WTC11 (cell line): ENCODE data around the gene FGFR2. TPM values are rescaled to one million over a fixed set of nuclear protein-coding genes. Genes with fewer than 3 reads are reported as not detected.

Source experiments
- ATAC-seq: fragments of 200-7000 bp; cut with Tn5 transposase; 2 replicates; pipeline ENCODE4 v1.10.0; 2021; ENCODE audit warnings: mild to moderate bottlenecking, moderate library complexity
- CTCF ChIA-PET: fragments of 300-600 bp; sonication (Branson Sonifier 250); formaldehyde crosslinking; loops from one replicate; lab custom pipeline; 2021; ENCODE audit warnings: antibody characterized with exemption; lab: Charles Lee
- POLR2A ChIA-PET: fragments of 350-600 bp; sonication (Branson Sonifier 250); formaldehyde crosslinking; loops from one replicate; lab custom pipeline; 2021; ENCODE audit warnings: antibody characterized with exemption; lab: Charles Lee
- DNase-seq: peaks from one replicate; pipeline ENCODE4 v3.0.0; 2021; ENCODE audit warnings: low spot score
- H3K27ac Mint-ChIP-seq: 2 replicates; pipeline ENCODE4 v1.8.0; 2021; ENCODE audit warnings: mixed read lengths
- H3K27me3 Mint-ChIP-seq: 2 replicates; pipeline ENCODE4 v1.8.0; 2021; ENCODE audit warnings: low read depth, mild to moderate bottlenecking, moderate library complexity, mixed read lengths
- H3K36me3 Mint-ChIP-seq: 2 replicates; pipeline ENCODE4 v1.8.0; 2021; ENCODE audit warnings: mixed read lengths
- H3K4me1 Mint-ChIP-seq: 2 replicates; pipeline ENCODE4 v1.8.0; 2022; ENCODE audit warnings: mixed read lengths
- H3K4me3 Mint-ChIP-seq: 2 replicates; pipeline ENCODE4 v1.8.0; 2021; ENCODE audit warnings: mild to moderate bottlenecking, moderate library complexity, mixed read lengths
- H3K9me3 Mint-ChIP-seq: 2 replicates; pipeline ENCODE4 v1.8.0; 2021; ENCODE audit warnings: mixed read lengths
- ATF1 ChIP-seq: sonication (generic); formaldehyde crosslinking; IDR thresholded peaks from 2 replicates; pipeline ENCODE4 v1.8.1; 2023; ENCODE audit warnings: mild to moderate bottlenecking, moderate library complexity, missing genetic modification reagents
- CREB1 ChIP-seq: sonication (generic); formaldehyde crosslinking; IDR thresholded peaks from 2 replicates; pipeline ENCODE4 v1.8.0; 2023; ENCODE audit warnings: mild to moderate bottlenecking, missing genetic modification reagents
- CREM ChIP-seq: sonication (generic); formaldehyde crosslinking; IDR thresholded peaks from 2 replicates; pipeline ENCODE4 v1.8.1; 2022; ENCODE audit warnings: mild to moderate bottlenecking, missing genetic modification reagents, moderate library complexity
- GABPB1 ChIP-seq: sonication (generic); formaldehyde crosslinking; IDR thresholded peaks from 2 replicates; pipeline ENCODE4 v1.8.1; 2023; ENCODE audit warnings: mild to moderate bottlenecking, missing genetic modification reagents
- MXD4 ChIP-seq: fragments of 250-450 bp; sonication (Bioruptor Pico); IDR thresholded peaks from 2 replicates; pipeline ENCODE4 v1.8.0; 2021; ENCODE audit warnings: mild to moderate bottlenecking, moderate library complexity, borderline replicate concordance
- NR2C2 ChIP-seq: sonication (generic); formaldehyde crosslinking; IDR thresholded peaks from 2 replicates; pipeline ENCODE4 v1.8.0; 2022; ENCODE audit warnings: mild to moderate bottlenecking, missing genetic modification reagents
- RORB ChIP-seq: fragments of 250-450 bp; sonication (Bioruptor Pico); IDR thresholded peaks from 2 replicates; pipeline ENCODE4 v1.9.0; 2021; ENCODE audit warnings: mild to moderate bottlenecking
- SMAD3 ChIP-seq: sonication (generic); formaldehyde crosslinking; IDR thresholded peaks from 2 replicates; pipeline ENCODE4 v1.8.0; 2022; ENCODE audit warnings: missing genetic modification reagents, mild to moderate bottlenecking, borderline replicate concordance
- SMAD4 ChIP-seq: sonication (generic); formaldehyde crosslinking; IDR thresholded peaks from 2 replicates; pipeline ENCODE4 v1.8.0; 2022; ENCODE audit warnings: mild to moderate bottlenecking, missing genetic modification reagents
- TEAD1 ChIP-seq: sonication (generic); formaldehyde crosslinking; IDR thresholded peaks from 2 replicates; pipeline ENCODE4 v1.8.0; 2022; ENCODE audit warnings: mild to moderate bottlenecking, missing genetic modification reagents
- ZNF121 ChIP-seq: sonication (generic); formaldehyde crosslinking; IDR thresholded peaks from 2 replicates; pipeline ENCODE4 v1.8.0; 2023; ENCODE audit warnings: missing genetic modification reagents
- ZNF263 ChIP-seq: sonication (generic); formaldehyde crosslinking; IDR thresholded peaks from 2 replicates; pipeline ENCODE4 v1.8.1; 2022; ENCODE audit warnings: low read depth, mild to moderate bottlenecking, moderate library complexity, missing genetic modification reagents
- ZNF317 ChIP-seq: sonication (generic); formaldehyde crosslinking; IDR thresholded peaks from 2 replicates; pipeline ENCODE4 v1.8.1; 2023; ENCODE audit warnings: low read depth, mild to moderate bottlenecking, moderate library complexity, missing genetic modification reagents, borderline replicate concordance
- ZNF396 ChIP-seq: fragments of 250-450 bp; sonication (Bioruptor Pico); IDR thresholded peaks from 2 replicates; pipeline ENCODE4 v1.8.0; 2021; ENCODE audit warnings: mild to moderate bottlenecking, moderate library complexity, borderline replicate concordance
- total RNA-seq: library from RNA; stranded (reverse); gene quantifications from 3 replicates; pipeline ENCODE4 v1.2.3, GENCODE V29; 2021
- TF ChIP-seq, protein P1 (sequence below): sonication (generic); formaldehyde crosslinking; IDR thresholded peaks from 2 replicates; pipeline ENCODE4 v1.8.1; 2023; ENCODE audit warnings: mild to moderate bottlenecking, missing genetic modification reagents, borderline replicate concordance
- TF ChIP-seq, protein P2 (sequence below): fragments of 250-450 bp; sonication (Bioruptor Pico); IDR thresholded peaks from 2 replicates; pipeline ENCODE4 v1.9.0; 2021; ENCODE audit warnings: mild to moderate bottlenecking
- TF ChIP-seq, protein P3 (sequence below): sonication (generic); formaldehyde crosslinking; IDR thresholded peaks from 2 replicates; pipeline ENCODE4 v1.8.0; 2023; ENCODE audit warnings: missing genetic modification reagents
- TF ChIP-seq, protein P4 (sequence below): fragments of 250-450 bp; sonication (Bioruptor Pico); IDR thresholded peaks from 2 replicates; pipeline ENCODE4 v1.9.0; 2021; ENCODE audit warnings: mild to moderate bottlenecking
- TF ChIP-seq, protein P5 (sequence below): fragments of 250-450 bp; sonication (Bioruptor Pico); IDR thresholded peaks from 2 replicates; pipeline ENCODE4 v1.9.0; 2021; ENCODE audit warnings: moderate library complexity, mild to moderate bottlenecking, inconsistent platforms, borderline replicate concordance
- TF ChIP-seq, protein P6 (sequence below): sonication (generic); formaldehyde crosslinking; IDR thresholded peaks from 2 replicates; pipeline ENCODE4 v1.8.0; 2023; ENCODE audit warnings: missing genetic modification reagents, mild to moderate bottlenecking, borderline replicate concordance
- TF ChIP-seq, protein P7 (sequence below): sonication (generic); formaldehyde crosslinking; IDR thresholded peaks from 2 replicates; pipeline ENCODE4 v1.8.1; 2022; ENCODE audit warnings: mild to moderate bottlenecking, moderate library complexity, missing genetic modification reagents

The FGFR2 gene
- total RNA-seq, 1 experiment from 2014 or later, result 95.0 TPM

DNA sequence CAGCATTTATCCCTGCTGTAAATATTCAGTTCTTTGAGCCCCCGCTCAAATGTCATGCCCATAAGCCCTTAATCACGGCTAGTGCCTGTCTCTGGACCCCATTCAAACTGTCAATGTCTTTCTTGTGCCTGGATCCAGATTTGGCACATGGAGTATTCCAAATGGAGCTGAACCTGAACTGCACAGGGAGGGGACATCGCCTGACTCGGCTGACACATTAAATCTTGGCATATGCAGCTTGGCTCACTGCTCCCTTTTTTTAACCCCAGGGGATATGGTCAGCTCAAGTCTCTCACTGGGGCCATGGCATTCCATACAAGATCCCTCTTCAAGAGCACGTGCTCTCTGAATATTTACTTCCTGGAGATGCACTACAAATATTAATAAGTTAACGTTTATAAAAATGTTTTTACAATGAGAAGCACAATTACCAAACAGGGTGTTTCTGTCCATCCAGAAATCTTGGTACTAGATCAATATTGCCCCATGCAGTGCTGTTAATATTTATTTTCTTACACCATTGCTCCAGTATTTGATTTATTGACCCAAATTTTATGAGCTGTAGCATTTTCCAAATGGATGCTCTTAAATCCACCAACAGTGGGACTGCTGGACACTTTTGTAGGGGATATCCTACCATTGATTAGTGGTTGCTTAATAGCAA lies 57.4 kb downstream of the FGFR2 start (continued):
- TF ChIP-seq, protein P1, sequence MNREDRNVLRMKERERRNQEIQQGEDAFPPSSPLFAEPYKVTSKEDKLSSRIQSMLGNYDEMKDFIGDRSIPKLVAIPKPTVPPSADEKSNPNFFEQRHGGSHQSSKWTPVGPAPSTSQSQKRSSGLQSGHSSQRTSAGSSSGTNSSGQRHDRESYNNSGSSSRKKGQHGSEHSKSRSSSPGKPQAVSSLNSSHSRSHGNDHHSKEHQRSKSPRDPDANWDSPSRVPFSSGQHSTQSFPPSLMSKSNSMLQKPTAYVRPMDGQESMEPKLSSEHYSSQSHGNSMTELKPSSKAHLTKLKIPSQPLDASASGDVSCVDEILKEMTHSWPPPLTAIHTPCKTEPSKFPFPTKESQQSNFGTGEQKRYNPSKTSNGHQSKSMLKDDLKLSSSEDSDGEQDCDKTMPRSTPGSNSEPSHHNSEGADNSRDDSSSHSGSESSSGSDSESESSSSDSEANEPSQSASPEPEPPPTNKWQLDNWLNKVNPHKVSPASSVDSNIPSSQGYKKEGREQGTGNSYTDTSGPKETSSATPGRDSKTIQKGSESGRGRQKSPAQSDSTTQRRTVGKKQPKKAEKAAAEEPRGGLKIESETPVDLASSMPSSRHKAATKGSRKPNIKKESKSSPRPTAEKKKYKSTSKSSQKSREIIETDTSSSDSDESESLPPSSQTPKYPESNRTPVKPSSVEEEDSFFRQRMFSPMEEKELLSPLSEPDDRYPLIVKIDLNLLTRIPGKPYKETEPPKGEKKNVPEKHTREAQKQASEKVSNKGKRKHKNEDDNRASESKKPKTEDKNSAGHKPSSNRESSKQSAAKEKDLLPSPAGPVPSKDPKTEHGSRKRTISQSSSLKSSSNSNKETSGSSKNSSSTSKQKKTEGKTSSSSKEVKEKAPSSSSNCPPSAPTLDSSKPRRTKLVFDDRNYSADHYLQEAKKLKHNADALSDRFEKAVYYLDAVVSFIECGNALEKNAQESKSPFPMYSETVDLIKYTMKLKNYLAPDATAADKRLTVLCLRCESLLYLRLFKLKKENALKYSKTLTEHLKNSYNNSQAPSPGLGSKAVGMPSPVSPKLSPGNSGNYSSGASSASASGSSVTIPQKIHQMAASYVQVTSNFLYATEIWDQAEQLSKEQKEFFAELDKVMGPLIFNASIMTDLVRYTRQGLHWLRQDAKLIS (CRISPR knock-in tag), result no peak
- TF ChIP-seq ZNF317 (CRISPR knock-in tag), result no peak
- TF ChIP-seq, protein P2, sequence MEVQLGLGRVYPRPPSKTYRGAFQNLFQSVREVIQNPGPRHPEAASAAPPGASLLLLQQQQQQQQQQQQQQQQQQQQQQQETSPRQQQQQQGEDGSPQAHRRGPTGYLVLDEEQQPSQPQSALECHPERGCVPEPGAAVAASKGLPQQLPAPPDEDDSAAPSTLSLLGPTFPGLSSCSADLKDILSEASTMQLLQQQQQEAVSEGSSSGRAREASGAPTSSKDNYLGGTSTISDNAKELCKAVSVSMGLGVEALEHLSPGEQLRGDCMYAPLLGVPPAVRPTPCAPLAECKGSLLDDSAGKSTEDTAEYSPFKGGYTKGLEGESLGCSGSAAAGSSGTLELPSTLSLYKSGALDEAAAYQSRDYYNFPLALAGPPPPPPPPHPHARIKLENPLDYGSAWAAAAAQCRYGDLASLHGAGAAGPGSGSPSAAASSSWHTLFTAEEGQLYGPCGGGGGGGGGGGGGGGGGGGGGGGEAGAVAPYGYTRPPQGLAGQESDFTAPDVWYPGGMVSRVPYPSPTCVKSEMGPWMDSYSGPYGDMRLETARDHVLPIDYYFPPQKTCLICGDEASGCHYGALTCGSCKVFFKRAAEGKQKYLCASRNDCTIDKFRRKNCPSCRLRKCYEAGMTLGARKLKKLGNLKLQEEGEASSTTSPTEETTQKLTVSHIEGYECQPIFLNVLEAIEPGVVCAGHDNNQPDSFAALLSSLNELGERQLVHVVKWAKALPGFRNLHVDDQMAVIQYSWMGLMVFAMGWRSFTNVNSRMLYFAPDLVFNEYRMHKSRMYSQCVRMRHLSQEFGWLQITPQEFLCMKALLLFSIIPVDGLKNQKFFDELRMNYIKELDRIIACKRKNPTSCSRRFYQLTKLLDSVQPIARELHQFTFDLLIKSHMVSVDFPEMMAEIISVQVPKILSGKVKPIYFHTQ, result no peak
- no peak for TF ChIP-seq GABPB1
- TF ChIP-seq TEAD1 (CRISPR knock-in tag), result no peak
- no peak for TF ChIP-seq ZNF263
- TF ChIP-seq, protein P3, sequence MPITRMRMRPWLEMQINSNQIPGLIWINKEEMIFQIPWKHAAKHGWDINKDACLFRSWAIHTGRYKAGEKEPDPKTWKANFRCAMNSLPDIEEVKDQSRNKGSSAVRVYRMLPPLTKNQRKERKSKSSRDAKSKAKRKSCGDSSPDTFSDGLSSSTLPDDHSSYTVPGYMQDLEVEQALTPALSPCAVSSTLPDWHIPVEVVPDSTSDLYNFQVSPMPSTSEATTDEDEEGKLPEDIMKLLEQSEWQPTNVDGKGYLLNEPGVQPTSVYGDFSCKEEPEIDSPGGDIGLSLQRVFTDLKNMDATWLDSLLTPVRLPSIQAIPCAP (CRISPR knock-in tag), result no peak
- TF ChIP-seq ZNF121 (CRISPR knock-in tag), result no peak
- no peak for TF ChIP-seq RORB
- TF ChIP-seq, protein P4, sequence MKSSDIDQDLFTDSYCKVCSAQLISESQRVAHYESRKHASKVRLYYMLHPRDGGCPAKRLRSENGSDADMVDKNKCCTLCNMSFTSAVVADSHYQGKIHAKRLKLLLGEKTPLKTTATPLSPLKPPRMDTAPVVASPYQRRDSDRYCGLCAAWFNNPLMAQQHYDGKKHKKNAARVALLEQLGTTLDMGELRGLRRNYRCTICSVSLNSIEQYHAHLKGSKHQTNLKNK, result no peak
- no peak for TF ChIP-seq NR2C2 (CRISPR knock-in tag)
- no peak for TF ChIP-seq CREB1 (CRISPR knock-in tag)
- TF ChIP-seq, all 79 proteins: peak for 0

DNA sequence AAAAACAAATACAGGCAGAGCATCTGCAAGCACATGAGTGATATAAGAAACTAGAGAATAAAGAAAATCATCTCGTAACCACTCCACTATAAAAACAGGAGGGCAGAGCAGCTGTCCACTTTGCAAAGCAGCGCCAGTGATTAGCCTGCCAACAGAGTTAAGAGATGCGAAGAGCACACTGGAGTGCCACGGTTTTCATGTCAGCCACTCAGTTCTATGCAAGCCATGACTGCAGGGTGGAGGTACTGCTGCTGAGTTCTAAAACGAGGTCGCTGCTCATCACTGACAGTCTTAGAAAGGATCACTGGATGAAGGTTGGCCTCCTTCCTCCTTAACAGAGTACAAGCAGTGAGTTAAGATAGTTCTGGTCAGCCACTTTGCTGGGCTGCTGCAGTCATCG lies 58.5 kb downstream of the FGFR2 start:
- Mint-ChIP-seq H3K4me1 (peaks cover 90% of the 10 kb centered on the region), H3K9me3 (peaks cover 5% of the 10 kb centered on the region), H3K27ac (peak overlapping the region; percentile 69), H3K27me3 (no peaks in the 10 kb centered on the region), H3K4me3 (no peak overlapping the region), H3K36me3 (peaks cover 51% of the 10 kb centered on the region)
- DNase-seq, result no peak
- ChIA-PET POLR2A (no interaction called here), CTCF (interaction anchor here (1.3 kb wide), 1 partner anchor 123 kb away, joined by 3 read pairs; no protein-coding TSS in a partner anchor)
- no peak for ATAC-seq
- TF ChIP-seq, protein P5, sequence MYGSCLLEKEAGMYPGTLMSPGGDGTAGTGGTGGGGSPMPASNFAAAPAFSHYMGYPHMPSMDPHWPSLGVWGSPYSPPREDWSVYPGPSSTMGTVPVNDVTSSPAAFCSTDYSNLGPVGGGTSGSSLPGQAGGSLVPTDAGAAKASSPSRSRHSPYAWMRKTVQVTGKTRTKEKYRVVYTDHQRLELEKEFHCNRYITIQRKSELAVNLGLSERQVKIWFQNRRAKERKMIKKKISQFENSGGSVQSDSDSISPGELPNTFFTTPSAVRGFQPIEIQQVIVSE (CRISPR knock-in tag), result no peak
- TF ChIP-seq NR2C2 (CRISPR knock-in tag) (no peak), MXD4 (CRISPR knock-in tag) (no peak), TEAD1 (CRISPR knock-in tag) (no peak), GABPB1 (no peak), CREM (CRISPR knock-in tag) (no peak), ATF1 (CRISPR knock-in tag) (no peak), SMAD3 (no peak), ZNF396 (CRISPR knock-in tag) (no peak), SMAD4 (CRISPR knock-in tag) (no peak)
- TF ChIP-seq, protein P6, sequence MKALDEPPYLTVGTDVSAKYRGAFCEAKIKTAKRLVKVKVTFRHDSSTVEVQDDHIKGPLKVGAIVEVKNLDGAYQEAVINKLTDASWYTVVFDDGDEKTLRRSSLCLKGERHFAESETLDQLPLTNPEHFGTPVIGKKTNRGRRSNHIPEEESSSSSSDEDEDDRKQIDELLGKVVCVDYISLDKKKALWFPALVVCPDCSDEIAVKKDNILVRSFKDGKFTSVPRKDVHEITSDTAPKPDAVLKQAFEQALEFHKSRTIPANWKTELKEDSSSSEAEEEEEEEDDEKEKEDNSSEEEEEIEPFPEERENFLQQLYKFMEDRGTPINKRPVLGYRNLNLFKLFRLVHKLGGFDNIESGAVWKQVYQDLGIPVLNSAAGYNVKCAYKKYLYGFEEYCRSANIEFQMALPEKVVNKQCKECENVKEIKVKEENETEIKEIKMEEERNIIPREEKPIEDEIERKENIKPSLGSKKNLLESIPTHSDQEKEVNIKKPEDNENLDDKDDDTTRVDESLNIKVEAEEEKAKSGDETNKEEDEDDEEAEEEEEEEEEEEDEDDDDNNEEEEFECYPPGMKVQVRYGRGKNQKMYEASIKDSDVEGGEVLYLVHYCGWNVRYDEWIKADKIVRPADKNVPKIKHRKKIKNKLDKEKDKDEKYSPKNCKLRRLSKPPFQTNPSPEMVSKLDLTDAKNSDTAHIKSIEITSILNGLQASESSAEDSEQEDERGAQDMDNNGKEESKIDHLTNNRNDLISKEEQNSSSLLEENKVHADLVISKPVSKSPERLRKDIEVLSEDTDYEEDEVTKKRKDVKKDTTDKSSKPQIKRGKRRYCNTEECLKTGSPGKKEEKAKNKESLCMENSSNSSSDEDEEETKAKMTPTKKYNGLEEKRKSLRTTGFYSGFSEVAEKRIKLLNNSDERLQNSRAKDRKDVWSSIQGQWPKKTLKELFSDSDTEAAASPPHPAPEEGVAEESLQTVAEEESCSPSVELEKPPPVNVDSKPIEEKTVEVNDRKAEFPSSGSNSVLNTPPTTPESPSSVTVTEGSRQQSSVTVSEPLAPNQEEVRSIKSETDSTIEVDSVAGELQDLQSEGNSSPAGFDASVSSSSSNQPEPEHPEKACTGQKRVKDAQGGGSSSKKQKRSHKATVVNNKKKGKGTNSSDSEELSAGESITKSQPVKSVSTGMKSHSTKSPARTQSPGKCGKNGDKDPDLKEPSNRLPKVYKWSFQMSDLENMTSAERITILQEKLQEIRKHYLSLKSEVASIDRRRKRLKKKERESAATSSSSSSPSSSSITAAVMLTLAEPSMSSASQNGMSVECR (CRISPR knock-in tag), result no peak
- TF ChIP-seq, protein P7, sequence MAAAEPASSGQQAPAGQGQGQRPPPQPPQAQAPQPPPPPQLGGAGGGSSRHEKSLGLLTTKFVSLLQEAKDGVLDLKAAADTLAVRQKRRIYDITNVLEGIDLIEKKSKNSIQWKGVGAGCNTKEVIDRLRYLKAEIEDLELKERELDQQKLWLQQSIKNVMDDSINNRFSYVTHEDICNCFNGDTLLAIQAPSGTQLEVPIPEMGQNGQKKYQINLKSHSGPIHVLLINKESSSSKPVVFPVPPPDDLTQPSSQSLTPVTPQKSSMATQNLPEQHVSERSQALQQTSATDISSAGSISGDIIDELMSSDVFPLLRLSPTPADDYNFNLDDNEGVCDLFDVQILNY (CRISPR knock-in tag), result no peak
- TF ChIP-seq, protein P3 (CRISPR knock-in tag), result no peak
